GM13977 (cell line): ENCODE measurements around the gene HACE1.

Source experiments
- DNase-seq: peaks from one replicate; pipeline ENCODE4 v3.0.0; 2012; ENCODE audit warnings: low spot score
- CTCF ChIP-seq: IDR thresholded peaks from 2 replicates; pipeline ENCODE4 v1.5.1; 2012; ENCODE audit warnings: mild to moderate bottlenecking, control low read depth; ENCODE audit not compliant: insufficient read depth; ENCODE audit errors: extremely low read depth, missing control alignments
- in situ Hi-C: fragments of 300-500 bp; cut with MboI; formaldehyde crosslinking; loops from one replicate; pipeline ENCODE4 v1.12.0; 2022; ENCODE audit warnings: low sequenced_read_pairs, low pct_unique_long_range_greater_than_20kb, mixed read lengths, inconsistent platforms; ENCODE audit not compliant: unreplicated experiment

The HACE1 gene

DNA sequence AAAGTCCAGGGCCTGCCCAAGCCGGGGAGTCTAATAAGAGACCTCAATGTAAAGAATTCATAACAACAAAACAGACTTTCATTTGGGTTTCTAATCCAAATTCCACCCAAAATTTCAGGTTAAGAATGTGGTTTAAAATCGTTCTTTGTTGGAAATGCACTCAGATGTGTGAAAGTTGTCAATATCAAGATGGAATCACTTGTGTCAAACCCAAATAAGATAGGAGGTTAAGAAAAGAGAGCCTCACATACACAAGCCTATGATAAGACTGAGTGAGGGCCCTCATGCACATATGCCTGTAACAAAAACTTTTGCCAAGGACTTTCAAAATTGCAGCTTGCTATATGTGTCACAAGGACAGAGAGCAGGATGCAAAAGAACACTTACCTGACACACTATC, 145.7 kb downstream of the HACE1 start:
- in situ Hi-C loops, result no loop called here
- TF ChIP-seq CTCF, result no peak
- DNase-seq, result no peak

GRCh38 chr6:104711371-104711770, 148.3 kb downstream of the HACE1 start:
- no peak for DNase-seq
- no peak for TF ChIP-seq CTCF
- in situ Hi-C loops, result no loop called here

GRCh38 chr6:104710543-104711335, 149.0 kb downstream of the HACE1 start:
- no peak for TF ChIP-seq CTCF
- no peak for DNase-seq
- in situ Hi-C loops, result no loop called here

DNA sequence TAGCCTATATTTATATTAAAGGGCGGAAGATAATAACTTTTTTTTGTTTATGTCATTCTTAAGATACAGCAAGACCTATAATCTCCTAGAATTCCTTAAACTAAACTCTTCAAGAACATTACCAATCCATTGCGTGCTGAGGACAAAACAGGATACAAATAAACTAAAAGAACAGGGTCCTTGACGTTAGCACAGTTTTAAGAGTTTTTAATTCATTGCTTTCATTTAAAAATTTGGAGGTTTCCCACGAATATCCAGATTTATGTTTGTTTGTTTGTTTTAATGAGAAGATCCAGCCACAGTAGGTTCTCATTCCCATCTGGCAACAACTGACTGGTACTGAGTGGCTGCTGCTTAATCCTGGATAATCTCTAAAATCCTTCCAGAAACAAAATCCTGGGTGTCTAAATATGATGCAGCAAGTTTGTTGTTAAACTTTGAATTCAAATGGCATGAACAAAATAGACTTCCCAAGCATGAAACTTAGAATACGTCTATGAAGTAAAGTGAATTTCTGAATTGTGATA, 153.7 kb downstream of the HACE1 start:
- no peak for TF ChIP-seq CTCF
- in situ Hi-C loops, result no loop called here
- no peak for DNase-seq

DNA sequence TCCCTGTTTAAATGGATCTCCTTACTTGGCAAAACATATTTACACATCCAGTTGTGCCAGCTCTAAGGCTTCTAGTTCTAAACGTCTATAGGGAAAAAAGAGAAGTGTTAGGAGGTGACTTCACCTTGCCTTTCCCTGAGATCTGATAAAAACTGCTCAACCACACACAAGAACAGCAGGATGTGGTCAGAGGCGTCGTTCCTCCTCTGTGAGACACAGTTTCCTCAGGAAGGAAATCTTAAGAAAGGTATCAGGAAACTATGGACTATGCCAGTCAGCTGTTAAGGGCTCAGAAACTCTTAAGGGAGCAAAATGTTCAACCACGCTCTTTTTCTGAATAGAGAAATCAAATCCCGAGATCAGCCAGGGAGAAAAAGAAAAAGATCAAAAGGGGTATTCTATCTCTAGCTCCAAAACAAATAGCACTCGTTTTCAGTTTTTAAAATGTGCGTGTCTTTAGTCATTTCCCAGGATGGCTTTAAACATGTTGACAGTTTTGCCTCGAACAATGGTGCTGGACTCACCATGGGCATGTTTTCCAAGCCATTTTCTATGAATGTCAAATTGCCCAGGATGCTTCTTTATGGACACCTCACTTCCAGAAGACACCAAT, 154.5 kb downstream of the HACE1 start:
- no peak for DNase-seq
- in situ Hi-C loops, result no loop called here
- no peak for TF ChIP-seq CTCF

DNA sequence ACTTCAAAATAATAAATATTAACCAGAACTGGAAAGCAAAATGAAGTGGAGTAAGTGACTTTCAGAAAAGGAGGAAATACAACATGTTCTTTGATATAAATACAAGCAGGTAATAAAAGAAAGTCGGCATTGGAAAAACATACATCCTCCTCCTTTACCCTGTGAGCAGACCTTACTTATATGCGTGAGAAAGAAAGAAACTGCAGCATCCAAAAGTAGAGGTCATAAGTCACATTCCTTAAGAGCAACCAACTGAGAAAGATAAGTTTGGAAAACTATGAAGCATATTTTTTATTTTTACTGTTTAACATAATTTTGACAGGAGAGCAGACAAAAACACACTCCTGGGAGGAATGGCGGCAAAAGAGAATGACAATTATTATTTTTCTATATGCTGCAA, 155.5 kb downstream of the HACE1 start:
- in situ Hi-C loops, result no loop called here
- TF ChIP-seq CTCF, result no peak

More for the DNA sequence above, 155.5 kb downstream of the HACE1 start:
- DNase-seq, result no peak
